Epithelial cell of esophagus (primary cell): ENCODE measurements around the gene SGCA.

ENCODE experiments used
- DNase-seq: peaks from one replicate; pipeline ENCODE4 v3.0.0; 2010; ENCODE audit warnings: low read depth
- H3K4me3 ChIP-seq: 2 replicates; pipeline ENCODE4 v1.5.1; 2011; ENCODE audit warnings: mild to moderate bottlenecking, low read length, control low read depth
- TF ChIP-seq, protein P1 (sequence below): IDR thresholded peaks from 2 replicates; pipeline ENCODE4 v1.5.1; 2011; ENCODE audit warnings: low read depth, mild to moderate bottlenecking, low read length, control low read depth, inconsistent platforms; ENCODE audit not compliant: insufficient read depth; ENCODE audit errors: missing control alignments

SGCA gene

DNA sequence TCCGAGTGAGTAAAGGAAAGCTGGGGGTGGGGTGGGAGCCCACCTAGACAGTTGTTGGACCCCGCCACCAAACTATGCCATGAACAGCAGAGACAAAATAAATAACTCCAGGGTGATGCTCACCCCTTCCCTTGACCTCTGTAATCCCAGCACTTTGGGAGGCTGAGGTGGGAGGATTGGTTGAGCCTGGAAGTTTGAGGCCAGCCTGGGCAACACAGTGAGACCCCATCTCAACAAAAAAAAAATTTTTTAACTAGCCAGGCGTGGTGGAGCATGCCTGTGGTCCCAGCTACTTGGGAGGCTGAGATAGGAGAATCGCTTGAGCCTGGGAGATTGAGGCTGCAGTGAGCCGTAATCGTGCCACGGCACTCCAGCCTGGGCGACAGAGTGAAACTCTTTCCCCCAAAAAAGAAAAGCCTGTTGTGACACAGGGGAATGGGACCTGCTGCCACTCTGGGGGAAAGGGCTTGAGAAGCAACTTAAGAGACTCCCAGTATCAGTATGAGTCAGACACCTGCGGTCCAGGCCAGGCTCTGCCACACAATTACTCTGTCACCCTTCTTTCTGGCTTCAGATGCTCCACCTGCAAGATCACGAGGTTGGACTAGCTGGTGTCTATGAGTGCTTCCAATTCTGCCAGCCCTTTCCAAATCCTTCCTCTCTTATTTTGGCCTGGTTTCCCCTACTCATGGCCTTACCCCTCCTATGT, 5.0 kb downstream of the SGCA start:
- TF ChIP-seq, protein P1, sequence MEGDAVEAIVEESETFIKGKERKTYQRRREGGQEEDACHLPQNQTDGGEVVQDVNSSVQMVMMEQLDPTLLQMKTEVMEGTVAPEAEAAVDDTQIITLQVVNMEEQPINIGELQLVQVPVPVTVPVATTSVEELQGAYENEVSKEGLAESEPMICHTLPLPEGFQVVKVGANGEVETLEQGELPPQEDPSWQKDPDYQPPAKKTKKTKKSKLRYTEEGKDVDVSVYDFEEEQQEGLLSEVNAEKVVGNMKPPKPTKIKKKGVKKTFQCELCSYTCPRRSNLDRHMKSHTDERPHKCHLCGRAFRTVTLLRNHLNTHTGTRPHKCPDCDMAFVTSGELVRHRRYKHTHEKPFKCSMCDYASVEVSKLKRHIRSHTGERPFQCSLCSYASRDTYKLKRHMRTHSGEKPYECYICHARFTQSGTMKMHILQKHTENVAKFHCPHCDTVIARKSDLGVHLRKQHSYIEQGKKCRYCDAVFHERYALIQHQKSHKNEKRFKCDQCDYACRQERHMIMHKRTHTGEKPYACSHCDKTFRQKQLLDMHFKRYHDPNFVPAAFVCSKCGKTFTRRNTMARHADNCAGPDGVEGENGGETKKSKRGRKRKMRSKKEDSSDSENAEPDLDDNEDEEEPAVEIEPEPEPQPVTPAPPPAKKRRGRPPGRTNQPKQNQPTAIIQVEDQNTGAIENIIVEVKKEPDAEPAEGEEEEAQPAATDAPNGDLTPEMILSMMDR, result no peak
- peak; percentile 84 for DNase-seq
- H3K4me3 ChIP-seq, result no peak overlapping the region

DNA sequence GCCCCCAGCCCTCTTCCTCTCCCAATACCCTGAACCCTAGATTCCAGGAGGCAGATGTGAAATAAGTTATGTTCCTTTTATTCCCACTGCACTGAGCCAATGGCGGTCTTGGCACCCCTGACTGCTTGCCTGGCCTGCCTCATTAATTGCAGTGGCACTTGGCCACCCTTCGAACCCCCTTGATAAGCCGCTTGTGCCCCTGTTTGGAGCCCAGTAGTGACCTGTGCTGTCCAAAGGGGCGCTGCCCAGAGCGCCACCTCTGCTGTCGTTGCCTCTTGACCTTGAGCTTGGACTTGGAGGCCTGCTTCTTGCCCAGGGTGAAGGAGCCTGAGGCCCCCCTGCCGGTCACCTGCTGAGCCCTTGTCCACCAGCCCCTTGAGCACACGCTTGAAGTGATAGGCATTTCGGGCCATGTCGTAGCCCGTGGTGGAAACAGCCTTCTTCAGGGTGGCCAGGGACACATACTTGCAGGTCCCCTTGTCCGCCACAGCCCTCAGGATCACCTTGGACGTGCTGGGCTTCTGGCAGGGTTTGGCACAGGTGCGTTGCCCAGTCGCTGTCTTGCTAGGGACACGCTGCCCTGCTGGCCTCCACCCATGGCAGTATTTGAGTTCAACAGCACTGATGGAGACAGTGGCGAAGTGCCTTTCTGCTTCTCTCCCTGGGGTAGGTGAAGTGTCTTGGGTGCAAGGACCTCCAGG, 5.7 kb downstream of the SGCA start:
- H3K4me3 ChIP-seq, result no peak overlapping the region
- no peak for DNase-seq
- TF ChIP-seq, protein P1, result no peak

DNA sequence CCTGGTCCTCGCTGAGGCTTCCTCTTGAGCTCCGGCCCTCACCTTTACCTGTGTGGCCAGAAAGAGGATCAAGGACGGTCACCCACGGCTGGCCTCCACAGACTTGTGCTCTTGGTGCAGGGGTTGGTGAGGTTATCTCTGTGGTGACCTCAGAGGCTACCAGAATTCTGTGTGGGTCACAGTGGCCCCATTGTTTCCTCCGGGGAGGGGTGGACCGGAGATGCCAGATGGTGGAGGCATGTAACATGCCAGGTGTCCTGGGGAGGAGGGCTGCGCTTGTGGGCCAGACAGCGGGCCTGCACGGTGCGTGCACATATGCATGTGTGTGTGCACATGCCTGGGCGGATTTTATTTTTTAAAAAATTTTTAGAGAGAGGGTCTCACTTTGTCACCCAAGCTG, 6.3 kb downstream of the SGCA start:
- TF ChIP-seq, protein P1, result no peak
- H3K4me3 ChIP-seq, result no peak overlapping the region
- no peak for DNase-seq

DNA sequence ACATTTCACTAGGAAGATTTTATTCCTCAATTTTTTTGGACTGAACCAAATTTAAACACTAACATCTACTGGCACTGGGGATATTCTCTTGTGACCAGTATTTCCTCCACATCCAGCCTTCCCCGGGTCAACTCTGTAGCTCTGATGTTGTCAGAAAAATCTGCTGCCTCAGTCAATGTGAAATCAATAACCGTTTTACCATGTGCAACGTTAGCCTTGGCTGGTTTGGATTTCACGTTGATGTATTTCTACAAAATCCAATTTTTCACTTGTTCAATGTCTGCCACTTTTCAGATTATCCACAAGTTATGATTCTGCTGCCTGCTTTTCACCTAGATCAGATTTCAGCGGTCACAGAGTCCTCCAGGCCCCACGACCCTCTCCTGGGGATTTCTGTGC, 7.1 kb downstream of the SGCA start:
- DNase-seq, result no peak
- TF ChIP-seq, protein P1, result no peak

DNA sequence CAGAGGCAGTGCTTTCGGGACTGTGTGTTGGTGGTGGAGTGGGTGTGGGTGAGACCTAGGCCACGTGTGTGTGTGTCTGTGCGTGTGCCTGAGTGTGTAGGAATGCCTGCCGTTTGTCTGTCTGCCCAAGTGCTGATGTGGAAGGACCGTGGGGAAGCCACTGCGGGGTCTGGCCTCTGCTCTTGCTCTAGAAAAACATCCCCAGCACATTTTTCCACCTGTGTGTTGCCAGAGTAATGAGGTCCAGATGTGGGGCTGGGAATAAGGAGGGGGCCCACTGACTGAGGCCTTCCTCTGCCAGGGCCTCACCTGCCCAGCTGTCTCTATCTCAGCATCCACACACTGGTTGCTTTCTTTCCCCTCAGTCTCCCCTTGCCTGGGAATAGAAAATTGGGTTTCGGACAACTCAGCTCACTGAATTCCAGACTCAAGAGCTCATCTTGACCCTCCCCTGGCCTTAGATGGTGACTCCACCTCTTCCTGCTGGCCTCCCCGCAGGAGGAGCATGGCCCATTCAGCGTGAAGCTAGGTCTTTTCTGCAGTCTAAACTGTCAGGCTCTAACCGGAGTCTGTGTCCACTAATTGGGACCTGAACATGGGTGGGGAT, 7.6 kb downstream of the SGCA start:
- peak; percentile 71 for DNase-seq
- TF ChIP-seq, protein P1, result no peak
- no peak overlapping the region for H3K4me3 ChIP-seq

More for the DNA sequence above, 7.1 kb downstream of the SGCA start:
- H3K4me3 ChIP-seq, result no peak overlapping the region

DNA sequence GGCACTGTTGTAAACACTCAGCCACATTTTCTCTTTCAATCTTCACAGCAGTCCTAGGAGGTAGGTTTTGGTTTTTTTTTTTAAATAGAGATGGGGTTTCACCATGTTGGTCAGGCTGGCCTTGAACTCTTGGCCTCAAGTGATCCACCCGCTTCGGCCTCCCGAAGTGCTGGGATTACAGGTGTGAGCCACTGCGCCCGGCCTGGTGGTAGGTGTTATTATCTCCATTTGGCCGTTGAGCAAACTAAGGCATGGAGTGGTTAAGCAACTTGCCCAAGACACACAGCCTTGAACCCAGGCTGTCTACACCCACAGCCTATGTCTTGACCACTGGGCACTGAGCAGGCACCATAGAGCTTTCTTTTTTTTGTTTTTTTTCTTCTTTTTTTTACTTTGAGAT, 8.6 kb downstream of the SGCA start:
- TF ChIP-seq, protein P1, result no peak
- DNase-seq, result no peak

More for the DNA sequence above, 8.6 kb downstream of the SGCA start:
- H3K4me3 ChIP-seq, result no peak overlapping the region
